Suprapubic skin (tissue), 4 donors: ENCODE measurements around the gene CDH13.

Experiments used
- CTCF ChIP-seq, 2 donors: fragments of 200-600 bp in 1 of 2; fragments of 450-650 bp in 1 of 2; sonication (generic) in 1 of 2; IDR thresholded peaks; one replicate each; pipeline ENCODE4 v1.5.1; 2016 to 2019; ENCODE audit warnings: antibody characterized with exemption in 2 of 2, mild to moderate bottlenecking in 1 of 2, moderate library complexity in 1 of 2
- EP300 ChIP-seq: sonication (generic); formaldehyde crosslinking; IDR thresholded peaks from one replicate; pipeline ENCODE4 v1.6.1; 2017; ENCODE audit warnings: antibody characterized with exemption
- POLR2A ChIP-seq, 2 donors: fragments of 450-650 bp; IDR thresholded peaks; one replicate each; pipeline ENCODE4 v1.6.1; 2017; ENCODE audit warnings: antibody characterized with exemption in 2 of 2, mild to moderate bottlenecking in 2 of 2, moderate library complexity in 2 of 2
- POLR2AphosphoS5 ChIP-seq, 3 donors: sonication (generic); formaldehyde crosslinking; IDR thresholded peaks; one replicate each; pipeline ENCODE4 v1.6.1; 2017; ENCODE audit warnings: antibody characterized with exemption in 3 of 3

GRCh38 chr16:83720981-83721380 lies 1094.2 kb downstream of the CDH13 start:
- TF ChIP-seq CTCF (IDR thresholded peaks at IDR 0.05) (no peak), POLR2A (IDR thresholded peaks at IDR 0.05) (no peak), POLR2AphosphoS5 (IDR thresholded peaks at IDR 0.05) (no peak), EP300 (no peak)
